ENCODE data around the gene CDH2.

GRCh38 chr18:27966881-27967280, 210.0 kb downstream of the CDH2 start:
- TF ChIP-seq, protein P1, sequence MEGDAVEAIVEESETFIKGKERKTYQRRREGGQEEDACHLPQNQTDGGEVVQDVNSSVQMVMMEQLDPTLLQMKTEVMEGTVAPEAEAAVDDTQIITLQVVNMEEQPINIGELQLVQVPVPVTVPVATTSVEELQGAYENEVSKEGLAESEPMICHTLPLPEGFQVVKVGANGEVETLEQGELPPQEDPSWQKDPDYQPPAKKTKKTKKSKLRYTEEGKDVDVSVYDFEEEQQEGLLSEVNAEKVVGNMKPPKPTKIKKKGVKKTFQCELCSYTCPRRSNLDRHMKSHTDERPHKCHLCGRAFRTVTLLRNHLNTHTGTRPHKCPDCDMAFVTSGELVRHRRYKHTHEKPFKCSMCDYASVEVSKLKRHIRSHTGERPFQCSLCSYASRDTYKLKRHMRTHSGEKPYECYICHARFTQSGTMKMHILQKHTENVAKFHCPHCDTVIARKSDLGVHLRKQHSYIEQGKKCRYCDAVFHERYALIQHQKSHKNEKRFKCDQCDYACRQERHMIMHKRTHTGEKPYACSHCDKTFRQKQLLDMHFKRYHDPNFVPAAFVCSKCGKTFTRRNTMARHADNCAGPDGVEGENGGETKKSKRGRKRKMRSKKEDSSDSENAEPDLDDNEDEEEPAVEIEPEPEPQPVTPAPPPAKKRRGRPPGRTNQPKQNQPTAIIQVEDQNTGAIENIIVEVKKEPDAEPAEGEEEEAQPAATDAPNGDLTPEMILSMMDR (IDR thresholded peaks at IDR 0.05; ENCODE audit: low read depth, low read length, missing input control): no peak
- TF ChIP-seq, protein P2, sequence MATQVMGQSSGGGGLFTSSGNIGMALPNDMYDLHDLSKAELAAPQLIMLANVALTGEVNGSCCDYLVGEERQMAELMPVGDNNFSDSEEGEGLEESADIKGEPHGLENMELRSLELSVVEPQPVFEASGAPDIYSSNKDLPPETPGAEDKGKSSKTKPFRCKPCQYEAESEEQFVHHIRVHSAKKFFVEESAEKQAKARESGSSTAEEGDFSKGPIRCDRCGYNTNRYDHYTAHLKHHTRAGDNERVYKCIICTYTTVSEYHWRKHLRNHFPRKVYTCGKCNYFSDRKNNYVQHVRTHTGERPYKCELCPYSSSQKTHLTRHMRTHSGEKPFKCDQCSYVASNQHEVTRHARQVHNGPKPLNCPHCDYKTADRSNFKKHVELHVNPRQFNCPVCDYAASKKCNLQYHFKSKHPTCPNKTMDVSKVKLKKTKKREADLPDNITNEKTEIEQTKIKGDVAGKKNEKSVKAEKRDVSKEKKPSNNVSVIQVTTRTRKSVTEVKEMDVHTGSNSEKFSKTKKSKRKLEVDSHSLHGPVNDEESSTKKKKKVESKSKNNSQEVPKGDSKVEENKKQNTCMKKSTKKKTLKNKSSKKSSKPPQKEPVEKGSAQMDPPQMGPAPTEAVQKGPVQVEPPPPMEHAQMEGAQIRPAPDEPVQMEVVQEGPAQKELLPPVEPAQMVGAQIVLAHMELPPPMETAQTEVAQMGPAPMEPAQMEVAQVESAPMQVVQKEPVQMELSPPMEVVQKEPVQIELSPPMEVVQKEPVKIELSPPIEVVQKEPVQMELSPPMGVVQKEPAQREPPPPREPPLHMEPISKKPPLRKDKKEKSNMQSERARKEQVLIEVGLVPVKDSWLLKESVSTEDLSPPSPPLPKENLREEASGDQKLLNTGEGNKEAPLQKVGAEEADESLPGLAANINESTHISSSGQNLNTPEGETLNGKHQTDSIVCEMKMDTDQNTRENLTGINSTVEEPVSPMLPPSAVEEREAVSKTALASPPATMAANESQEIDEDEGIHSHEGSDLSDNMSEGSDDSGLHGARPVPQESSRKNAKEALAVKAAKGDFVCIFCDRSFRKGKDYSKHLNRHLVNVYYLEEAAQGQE (IDR thresholded peaks at IDR 0.05): no peak
- no peak for TF ChIP-seq RXRA (IDR thresholded peaks at IDR 0.05)
- TF ChIP-seq SP1 (IDR thresholded peaks at IDR 0.05): no peak
- TF ChIP-seq, protein P3, sequence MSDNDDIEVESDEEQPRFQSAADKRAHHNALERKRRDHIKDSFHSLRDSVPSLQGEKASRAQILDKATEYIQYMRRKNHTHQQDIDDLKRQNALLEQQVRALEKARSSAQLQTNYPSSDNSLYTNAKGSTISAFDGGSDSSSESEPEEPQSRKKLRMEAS (IDR thresholded peaks at IDR 0.05): no peak
